Measurements from ENCODE around the gene INPP5K. TPM values are rescaled to one million over a fixed set of nuclear protein-coding genes. Genes with fewer than 3 reads are reported as not detected.

The INPP5K gene
- total RNA-seq, 4 donors from 2014 or later, result 18.4 to 44.3 (median 35.0) TPM

GRCh38 chr17:1553354-1554266, 37.2 kb upstream of the INPP5K start:
- peak overlapping the region in 2 of 4 donors; percentile 82 to 85 for H3K27ac ChIP-seq
- H3K36me3 ChIP-seq, result peaks cover 0 to 70% (median 13%) of the 10 kb centered on the region in 3 donors
- H3K4me1 ChIP-seq, result peaks cover 13 to 82% (median 56%) of the 10 kb centered on the region in 3 donors
- WGBS, 2 donors, result 76 to 85% methylated on average over 11 to 12 of the region's 12 CpGs
- no peaks in the 10 kb centered on the region for H3K9me3 ChIP-seq
- H3K27me3 ChIP-seq, result no peaks in the 10 kb centered on the region
- no peak overlapping the region for H3K4me3 ChIP-seq
- intact Hi-C loops (cut with DNase I), result no loop called here
- DNase-seq, result no peak
- no peak for TF ChIP-seq POLR2A (IDR thresholded peaks at IDR 0.05)
- no peak for TF ChIP-seq CTCF (IDR thresholded peaks at IDR 0.05)

- no peak for DNase-seq
- H3K27me3 ChIP-seq, result no peaks in the 10 kb centered on the region
- peaks cover 13 to 75% (median 51%) of the 10 kb centered on the region in 3 donors for H3K4me1 ChIP-seq
- TF ChIP-seq CTCF (IDR thresholded peaks at IDR 0.05), result no peak
- no peak for TF ChIP-seq POLR2A (IDR thresholded peaks at IDR 0.05)
- H3K4me3 ChIP-seq, result no peak overlapping the region
- H3K9me3 ChIP-seq, result no peaks in the 10 kb centered on the region
- H3K36me3 ChIP-seq, result peaks cover 3 to 77% (median 19%) of the 10 kb centered on the region in 3 donors
- intact Hi-C loops (cut with DNase I), result no loop called here
- no peak overlapping the region for H3K27ac ChIP-seq
- 82 to 88% methylated on average over 11 of the region's 11 CpGs for WGBS, 2 donors
Observed at GRCh38 chr17:1552932-1553331, 36.5 kb upstream of the INPP5K start.

GRCh38 chr17:1551741-1552140, 35.3 kb upstream of the INPP5K start:
- Histone ChIP-seq H3K4me1 (peaks cover 13 to 64% (median 39%) of the 10 kb centered on the region in 3 donors), H3K36me3 (peaks cover 3 to 80% (median 22%) of the 10 kb centered on the region in 3 donors), H3K9me3 (no peaks in the 10 kb centered on the region), H3K27ac (no peak overlapping the region), H3K4me3 (no peak overlapping the region), H3K27me3 (no peaks in the 10 kb centered on the region)
- intact Hi-C loops (cut with DNase I), result no loop called here
- WGBS, 2 donors, result 89 to 90% methylated on average over 4 to 11 of the region's 12 CpGs
- TF ChIP-seq CTCF (IDR thresholded peaks at IDR 0.05) (no peak), POLR2A (IDR thresholded peaks at IDR 0.05) (no peak)
- DNase-seq, result no peak

- 93 to 94% methylated on average over 10 to 15 of the region's 18 CpGs for WGBS, 2 donors
- no peak for DNase-seq
- Histone ChIP-seq H3K4me3 (no peak overlapping the region), H3K36me3 (peaks cover 4 to 98% (median 31%) of the 10 kb centered on the region in 3 donors), H3K27ac (no peak overlapping the region), H3K4me1 (peaks cover 0 to 50% (median 22%) of the 10 kb centered on the region in 3 donors), H3K9me3 (no peaks in the 10 kb centered on the region), H3K27me3 (no peaks in the 10 kb centered on the region)
- TF ChIP-seq CTCF (IDR thresholded peaks at IDR 0.05), result no peak
- no peak for TF ChIP-seq POLR2A (IDR thresholded peaks at IDR 0.05)
- intact Hi-C loops (cut with DNase I), result no loop called here
Observed at GRCh38 chr17:1548032-1548431, 31.6 kb upstream of the INPP5K start.

- intact Hi-C loops (cut with DNase I), result no loop called here
- Histone ChIP-seq H3K27me3 (no peaks in the 10 kb centered on the region), H3K4me3 (no peak overlapping the region), H3K36me3 (peaks cover 13 to 98% (median 33%) of the 10 kb centered on the region in 3 donors), H3K9me3 (no peaks in the 10 kb centered on the region), H3K4me1 (peaks cover 0 to 45% (median 22%) of the 10 kb centered on the region in 3 donors), H3K27ac (peak overlapping the region in 2 of 4 donors; percentile 56 to 58)
- no peak for DNase-seq
- 73 to 79% methylated on average over 5 of the region's 6 CpGs for WGBS, 2 donors
- no peak for TF ChIP-seq POLR2A (IDR thresholded peaks at IDR 0.05)
- TF ChIP-seq CTCF (IDR thresholded peaks at IDR 0.05), result no peak
Observed at GRCh38 chr17:1546292-1546922, 30.0 kb upstream of the INPP5K start.
